WERI-Rb-1 (cell line): ENCODE results near the gene AIPL1.

Experiments used
- DNase-seq: peaks from one replicate; pipeline ENCODE4 v3.0.0-alpha.2; 2020
- H3K27ac ChIP-seq: fragments of 250-450 bp; sonication (Bioruptor Pico); 2 replicates; pipeline ENCODE4 v1.5.1; 2020; ENCODE audit warnings: mild to moderate bottlenecking, moderate library complexity
- H3K27me3 ChIP-seq: fragments of 250-450 bp; sonication (Bioruptor Pico); 2 replicates; pipeline ENCODE4 v1.5.1; 2021; ENCODE audit warnings: mild to moderate bottlenecking, low read depth, moderate library complexity; ENCODE audit not compliant: insufficient read depth, severe bottlenecking
- H3K36me3 ChIP-seq: fragments of 250-450 bp; sonication (Bioruptor Pico); 2 replicates; pipeline ENCODE4 v1.5.1; 2020; ENCODE audit warnings: mild to moderate bottlenecking, moderate library complexity
- H3K4me3 ChIP-seq: 2 replicates; pipeline ENCODE4 v1.5.1; 2011; ENCODE audit warnings: low read depth, mild to moderate bottlenecking, control low read depth, low read length
- H3K9me3 ChIP-seq: fragments of 250-450 bp; sonication (Bioruptor Pico); 2 replicates; pipeline ENCODE4 v1.5.1; 2021; ENCODE audit warnings: mild to moderate bottlenecking, moderate library complexity; ENCODE audit not compliant: severe bottlenecking
- TF ChIP-seq, protein P1 (sequence below): IDR thresholded peaks from 2 replicates; pipeline ENCODE4 v1.5.1; 2011; ENCODE audit warnings: low read depth, mild to moderate bottlenecking, control low read depth, inconsistent platforms, low read length

The AIPL1 gene

DNA sequence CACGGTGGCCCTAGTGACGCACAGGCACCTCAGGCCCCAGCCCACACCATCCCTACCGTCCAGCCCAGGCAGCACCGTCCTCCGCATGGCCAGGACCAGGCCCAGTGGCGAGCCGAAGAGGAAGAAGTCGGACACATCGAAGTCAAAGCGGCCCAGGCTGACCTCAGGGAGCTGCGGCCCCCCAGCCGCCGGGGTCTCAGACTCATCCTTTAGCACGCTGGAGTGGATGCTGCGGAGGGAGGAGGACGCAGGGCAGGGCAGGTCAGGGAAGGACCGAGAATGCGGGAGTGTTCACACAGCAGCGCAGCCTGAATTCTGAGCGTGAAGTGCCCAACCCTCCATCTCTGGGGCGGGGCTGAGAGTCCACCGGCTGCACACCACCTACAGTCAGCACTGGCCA lies 39.5 kb upstream of the AIPL1 start:
- Histone ChIP-seq H3K9me3 (no peaks in the 10 kb centered on the region), H3K27me3 (no peaks in the 10 kb centered on the region), H3K27ac (no peak overlapping the region), H3K36me3 (no peaks in the 10 kb centered on the region), H3K4me3 (no peak overlapping the region)
- DNase-seq = no peak
- TF ChIP-seq, protein P1, sequence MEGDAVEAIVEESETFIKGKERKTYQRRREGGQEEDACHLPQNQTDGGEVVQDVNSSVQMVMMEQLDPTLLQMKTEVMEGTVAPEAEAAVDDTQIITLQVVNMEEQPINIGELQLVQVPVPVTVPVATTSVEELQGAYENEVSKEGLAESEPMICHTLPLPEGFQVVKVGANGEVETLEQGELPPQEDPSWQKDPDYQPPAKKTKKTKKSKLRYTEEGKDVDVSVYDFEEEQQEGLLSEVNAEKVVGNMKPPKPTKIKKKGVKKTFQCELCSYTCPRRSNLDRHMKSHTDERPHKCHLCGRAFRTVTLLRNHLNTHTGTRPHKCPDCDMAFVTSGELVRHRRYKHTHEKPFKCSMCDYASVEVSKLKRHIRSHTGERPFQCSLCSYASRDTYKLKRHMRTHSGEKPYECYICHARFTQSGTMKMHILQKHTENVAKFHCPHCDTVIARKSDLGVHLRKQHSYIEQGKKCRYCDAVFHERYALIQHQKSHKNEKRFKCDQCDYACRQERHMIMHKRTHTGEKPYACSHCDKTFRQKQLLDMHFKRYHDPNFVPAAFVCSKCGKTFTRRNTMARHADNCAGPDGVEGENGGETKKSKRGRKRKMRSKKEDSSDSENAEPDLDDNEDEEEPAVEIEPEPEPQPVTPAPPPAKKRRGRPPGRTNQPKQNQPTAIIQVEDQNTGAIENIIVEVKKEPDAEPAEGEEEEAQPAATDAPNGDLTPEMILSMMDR = no peak

DNA sequence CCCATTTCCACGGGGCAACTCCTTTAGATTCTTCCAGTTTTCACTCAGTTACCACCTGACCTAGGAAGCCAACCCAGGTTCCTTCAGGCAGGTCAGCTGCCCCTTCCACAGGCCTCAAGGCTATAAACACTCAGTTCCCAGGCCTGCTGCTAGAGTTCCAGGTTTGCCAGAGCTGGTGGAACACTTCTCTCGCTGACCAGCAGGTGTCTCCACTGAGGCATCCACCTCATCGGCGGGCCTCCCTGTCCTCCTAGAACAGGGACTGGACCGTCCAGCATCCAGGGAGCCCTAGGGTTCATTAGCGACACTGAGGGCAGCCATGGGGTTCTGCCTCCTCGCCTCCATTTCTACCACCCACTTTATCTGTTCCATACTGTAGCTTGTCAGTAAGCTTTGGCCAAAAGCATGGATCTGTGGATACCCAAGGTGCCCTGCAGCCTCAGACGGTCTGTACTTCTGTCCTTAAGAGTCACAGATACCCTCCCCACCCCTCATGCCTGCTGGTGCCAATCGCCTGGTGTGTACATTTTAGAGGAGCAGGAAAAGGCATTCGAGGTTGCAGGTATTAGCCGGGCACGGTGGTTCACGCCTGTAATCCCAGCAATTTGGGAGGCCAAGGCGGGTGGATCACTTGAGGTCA lies 38.3 kb upstream of the AIPL1 start:
- Histone ChIP-seq H3K27me3 (no peaks in the 10 kb centered on the region), H3K27ac (no peak overlapping the region), H3K36me3 (no peaks in the 10 kb centered on the region), H3K4me3 (no peak overlapping the region), H3K9me3 (no peaks in the 10 kb centered on the region)
- DNase-seq = peak; percentile 81
- TF ChIP-seq, protein P1 = peak; percentile 96

DNA sequence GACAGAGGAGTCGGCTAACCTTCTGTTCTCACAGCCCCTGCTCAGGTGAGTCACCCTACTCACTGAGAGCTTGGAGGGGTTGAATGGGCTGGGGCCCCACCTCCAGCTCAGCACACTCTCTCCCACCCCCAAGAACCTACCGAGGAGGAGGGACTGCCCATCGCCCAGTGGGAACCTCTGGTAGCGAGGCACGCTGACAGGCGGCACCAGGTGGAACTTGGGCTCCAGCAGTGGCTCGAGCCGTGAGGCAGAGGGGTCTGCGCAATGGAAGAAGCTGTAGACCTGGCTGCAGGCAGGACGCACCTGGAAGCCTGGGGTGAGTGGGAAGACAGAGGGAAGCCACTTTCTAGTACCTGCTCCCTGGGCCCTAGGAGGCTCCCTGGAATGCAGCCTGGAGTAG lies 37.6 kb upstream of the AIPL1 start:
- TF ChIP-seq, protein P1 = no peak
- DNase-seq = no peak

DNA sequence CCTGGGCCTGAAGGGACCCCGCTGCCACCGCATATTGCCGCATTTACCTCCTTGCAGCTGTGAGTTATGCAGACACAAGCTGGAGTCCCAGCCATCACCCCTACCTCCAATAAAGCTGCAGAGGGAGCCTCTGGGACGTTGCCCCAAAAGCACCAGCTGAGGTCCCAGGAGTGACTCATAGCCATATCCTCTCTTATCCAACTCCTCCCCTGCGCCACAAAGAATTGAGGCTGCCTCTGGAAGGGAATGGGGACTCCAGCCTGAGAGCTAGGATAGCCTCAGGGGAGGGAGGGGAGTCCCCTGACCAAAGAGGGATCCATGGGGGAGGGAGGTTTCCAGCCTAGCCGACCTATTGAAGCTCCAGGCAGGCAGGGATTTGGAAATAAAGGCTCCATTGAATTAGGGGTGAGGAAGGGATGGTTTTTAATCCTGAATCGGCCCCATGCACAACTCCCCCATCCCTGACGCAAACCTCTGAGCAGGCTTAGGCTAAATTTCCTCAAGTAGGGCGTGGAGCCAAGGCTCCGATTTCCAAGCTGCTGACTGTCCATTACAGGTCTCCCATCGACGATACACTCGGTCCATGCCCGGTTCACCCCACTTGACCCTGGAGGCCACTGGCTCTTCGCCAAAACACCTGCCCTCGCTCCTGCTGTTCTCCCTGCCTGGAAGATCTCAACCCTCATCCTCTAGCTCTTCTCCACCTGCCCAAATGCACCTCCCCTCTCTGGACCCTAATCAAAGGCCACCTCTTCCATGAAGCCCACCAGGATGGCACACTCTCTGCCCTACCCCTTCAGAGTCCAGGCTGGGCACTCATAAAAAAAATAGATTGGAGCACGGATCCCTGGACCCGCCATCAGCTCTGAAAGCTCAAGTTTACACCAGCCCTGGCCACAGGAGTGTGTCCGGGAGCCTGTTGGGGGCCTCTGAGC lies 36.9 kb upstream of the AIPL1 start:
- Histone ChIP-seq H3K9me3 (no peaks in the 10 kb centered on the region), H3K27me3 (no peaks in the 10 kb centered on the region), H3K27ac (no peak overlapping the region), H3K4me3 (no peak overlapping the region), H3K36me3 (no peaks in the 10 kb centered on the region)
- TF ChIP-seq, protein P1 = no peak
- DNase-seq = no peak

More for the DNA sequence above, 37.6 kb upstream of the AIPL1 start:
- no peak overlapping the region for H3K27ac ChIP-seq
- H3K4me3 ChIP-seq = no peak overlapping the region
- H3K27me3 ChIP-seq = no peaks in the 10 kb centered on the region
- H3K9me3 ChIP-seq = no peaks in the 10 kb centered on the region
- no peaks in the 10 kb centered on the region for H3K36me3 ChIP-seq

DNA sequence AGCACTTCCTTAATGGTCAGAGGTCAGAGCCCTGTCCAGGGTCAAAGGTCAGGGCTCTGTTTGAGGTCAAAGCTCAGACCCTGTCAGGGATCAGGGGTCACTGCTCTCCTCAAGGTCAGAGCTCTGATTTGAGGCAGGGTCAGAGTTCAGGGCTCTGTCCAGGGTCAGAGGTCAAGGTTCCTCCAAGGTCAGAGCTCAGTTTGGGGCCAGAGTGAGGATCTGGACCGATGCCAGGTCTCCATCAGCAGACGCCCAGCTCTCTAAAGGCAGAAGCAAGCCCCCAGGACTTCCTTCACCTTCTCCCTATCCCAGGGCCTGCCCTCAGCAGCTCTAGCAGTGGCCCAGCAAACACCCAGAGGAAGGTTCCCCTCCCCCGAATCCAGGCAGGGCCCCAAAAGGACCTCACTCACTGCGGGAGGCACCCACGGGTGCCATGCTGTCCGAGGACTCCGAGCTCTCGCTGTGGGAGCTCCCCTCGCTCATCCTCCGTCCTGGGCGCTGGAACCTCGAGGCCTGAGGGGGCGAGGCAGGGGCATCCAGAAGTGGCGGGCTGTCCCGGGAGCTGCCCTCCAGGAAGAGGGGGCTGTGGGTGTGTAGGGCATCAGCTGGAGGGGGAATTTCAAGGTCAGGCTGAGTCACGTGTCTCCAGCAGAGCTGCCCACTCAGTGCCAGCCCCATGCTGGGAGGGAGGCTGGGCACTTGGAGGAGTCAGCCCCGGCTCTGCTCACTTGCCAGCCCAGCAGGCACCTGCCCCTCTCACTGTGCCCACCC lies 36.0 kb upstream of the AIPL1 start:
- no peak overlapping the region for H3K4me3 ChIP-seq
- H3K9me3 ChIP-seq = no peaks in the 10 kb centered on the region
- no peaks in the 10 kb centered on the region for H3K36me3 ChIP-seq
- H3K27me3 ChIP-seq = no peaks in the 10 kb centered on the region
- no peak for DNase-seq
- TF ChIP-seq, protein P1 = no peak
- no peak overlapping the region for H3K27ac ChIP-seq
